GM21381 (cell line): ENCODE results near the gene PLSCR4.

ENCODE experiments used
- ATAC-seq: cut with Tn5 transposase; IDR thresholded peaks from one replicate; pipeline ENCODE4 v1.9.1; 2021; ENCODE audit warnings: mild to moderate bottlenecking, moderate library complexity; ENCODE audit not compliant: unreplicated experiment

The PLSCR4 gene

DNA sequence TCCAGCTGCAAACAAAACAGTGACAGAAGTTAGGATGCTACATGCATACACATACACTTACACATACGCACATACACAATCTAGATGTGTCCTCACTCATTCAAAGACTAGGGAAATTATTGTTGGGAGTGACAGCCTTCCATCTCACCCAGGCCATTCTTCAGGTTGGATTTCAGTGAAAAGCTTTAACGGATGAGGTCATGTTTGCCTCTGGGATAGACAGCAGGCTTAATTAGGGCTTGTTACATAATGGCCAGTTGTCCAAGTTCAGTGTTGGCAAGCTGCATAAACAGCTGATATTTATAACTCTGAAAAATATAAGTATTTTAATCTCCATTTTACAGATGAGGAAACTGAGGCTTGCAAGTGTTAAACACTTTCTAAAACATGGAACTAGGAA, 54.1 kb downstream of the PLSCR4 start:
- no peak for ATAC-seq

DNA sequence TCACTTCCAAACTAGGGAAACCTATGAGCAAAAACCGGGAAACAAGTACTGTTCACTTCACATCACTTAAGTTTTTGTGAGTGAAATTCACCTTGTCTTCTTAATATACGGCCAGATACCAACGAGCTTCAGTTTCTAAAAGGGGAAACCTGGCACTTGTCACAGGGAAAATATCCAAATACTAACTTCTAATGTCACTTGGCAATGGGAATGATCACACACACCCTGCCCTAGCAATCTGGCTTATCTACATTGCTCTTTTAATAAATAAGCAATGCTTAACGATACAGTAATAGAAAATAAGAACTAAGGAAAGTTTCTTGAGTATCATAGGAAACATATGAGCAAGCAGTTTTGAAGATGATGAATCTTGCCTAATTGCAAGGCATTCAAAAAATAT, 55.3 kb downstream of the PLSCR4 start:
- ATAC-seq: no peak

GRCh38 chr3:146195030-146195429, 55.9 kb downstream of the PLSCR4 start:
- ATAC-seq: no peak

DNA sequence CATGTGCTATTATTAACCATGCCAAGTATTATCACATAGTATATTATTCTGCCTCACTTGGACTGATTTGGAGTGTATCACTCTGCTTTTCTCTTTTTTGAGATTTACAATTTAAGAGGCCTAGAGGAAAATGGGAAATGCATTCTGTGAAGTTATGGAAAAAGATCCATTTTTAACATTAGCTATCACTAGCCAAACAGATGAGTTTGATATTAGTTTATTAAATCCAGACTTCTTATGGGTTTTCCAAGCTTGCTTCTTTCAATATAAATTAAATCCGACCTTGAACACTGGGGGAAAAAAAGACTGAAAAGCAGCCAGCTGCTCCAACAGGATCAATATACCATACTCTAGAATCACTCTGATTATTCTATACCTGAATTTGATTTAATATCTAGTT, 59.9 kb downstream of the PLSCR4 start:
- no peak for ATAC-seq

DNA sequence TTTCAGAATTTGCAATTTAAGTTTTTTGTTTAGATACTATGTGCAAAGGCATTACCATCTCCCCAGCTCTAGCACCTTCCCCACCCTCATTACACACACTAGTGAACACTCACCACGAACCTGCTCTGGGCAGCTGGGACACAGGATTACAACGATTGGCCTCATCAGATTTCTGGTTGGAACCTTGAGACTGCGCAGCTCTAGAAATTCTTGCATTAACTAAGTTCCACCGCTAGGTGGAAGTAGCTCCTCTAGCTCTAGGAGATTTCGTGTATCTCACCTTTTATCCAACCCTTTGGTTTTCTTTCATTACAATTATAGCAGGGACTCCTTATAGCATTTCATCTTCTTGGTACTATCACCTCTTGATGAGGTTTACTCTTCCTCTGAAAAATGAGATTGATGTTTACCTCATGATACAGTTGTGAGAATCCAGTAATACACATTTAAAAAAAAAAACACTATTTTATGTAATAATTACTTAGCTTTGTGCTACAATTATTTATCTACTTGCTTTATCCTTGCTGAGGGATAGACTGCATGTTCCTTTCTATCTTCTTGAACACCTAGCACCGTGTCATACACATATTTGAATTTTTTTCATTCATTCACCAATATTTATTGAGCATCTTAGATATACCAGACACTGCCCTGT, 61.3 kb downstream of the PLSCR4 start:
- ATAC-seq: peak; percentile 96

GRCh38 chr3:146187334-146187950, 63.5 kb downstream of the PLSCR4 start:
- ATAC-seq: no peak

GRCh38 chr3:146184241-146185015, 66.5 kb downstream of the PLSCR4 start:
- no peak for ATAC-seq

DNA sequence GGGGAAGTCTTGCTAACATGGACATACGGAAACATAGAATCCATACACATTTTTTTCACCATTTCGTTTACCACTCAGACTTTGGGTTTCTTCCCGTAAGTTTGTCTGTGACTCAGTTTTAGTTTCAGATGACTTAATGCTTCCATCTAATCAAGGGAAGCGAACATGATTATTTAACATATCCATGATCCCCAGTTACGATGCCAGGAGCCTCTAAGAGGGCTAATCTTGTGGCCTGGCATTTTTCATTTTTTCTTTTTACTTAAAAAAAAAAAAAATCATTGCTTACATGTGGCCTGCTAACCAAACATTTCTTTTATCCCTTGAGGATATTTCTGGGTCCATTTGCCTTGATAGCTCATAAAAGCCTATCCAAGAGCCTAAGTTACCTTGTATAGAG, 69.7 kb downstream of the PLSCR4 start:
- no peak for ATAC-seq

DNA sequence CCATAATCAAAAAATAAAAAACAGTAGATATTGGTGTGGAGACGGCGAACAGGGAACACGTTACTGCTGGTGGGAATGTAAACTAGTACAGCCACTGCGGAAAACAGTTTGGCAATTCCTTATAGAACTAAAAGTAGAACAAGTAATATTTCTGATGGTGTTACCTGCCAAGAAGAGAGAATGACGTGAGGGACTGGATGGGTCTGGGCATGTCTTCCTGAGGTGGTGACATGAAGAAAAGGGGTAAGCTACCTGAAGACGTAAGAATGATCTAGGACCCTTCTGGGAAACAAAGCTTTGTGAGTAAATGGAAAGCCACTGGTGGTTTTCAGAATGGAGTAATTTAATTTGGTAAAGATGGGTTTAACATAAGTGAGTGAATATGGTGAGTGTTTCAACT, 70.5 kb downstream of the PLSCR4 start:
- no peak for ATAC-seq

- ATAC-seq: no peak
Observed at GRCh38 chr3:146178006-146178689, 72.8 kb downstream of the PLSCR4 start.

- no peak for ATAC-seq
Observed at GRCh38 chr3:146177519-146177918, 73.4 kb downstream of the PLSCR4 start.

GRCh38 chr3:146177072-146177471, 73.8 kb downstream of the PLSCR4 start:
- no peak for ATAC-seq

DNA sequence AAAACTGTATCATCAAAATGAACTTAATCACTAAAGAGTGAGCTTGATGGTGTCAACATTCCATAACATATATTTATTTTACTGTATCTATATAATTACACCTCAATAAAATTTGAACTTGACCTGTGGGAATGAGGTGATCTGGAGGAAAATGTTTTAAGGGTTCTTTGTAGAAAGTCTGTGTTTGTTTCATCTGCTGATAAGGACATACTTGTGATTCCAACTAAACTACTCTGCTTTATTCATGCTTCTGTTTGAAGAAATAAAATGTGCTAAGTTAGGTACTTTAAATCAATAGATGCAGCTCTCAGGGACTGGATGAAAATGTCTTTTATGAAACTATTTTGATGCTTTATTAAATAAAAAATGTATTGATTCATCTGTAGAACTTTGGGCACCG, 78.3 kb downstream of the PLSCR4 start:
- no peak for ATAC-seq

DNA sequence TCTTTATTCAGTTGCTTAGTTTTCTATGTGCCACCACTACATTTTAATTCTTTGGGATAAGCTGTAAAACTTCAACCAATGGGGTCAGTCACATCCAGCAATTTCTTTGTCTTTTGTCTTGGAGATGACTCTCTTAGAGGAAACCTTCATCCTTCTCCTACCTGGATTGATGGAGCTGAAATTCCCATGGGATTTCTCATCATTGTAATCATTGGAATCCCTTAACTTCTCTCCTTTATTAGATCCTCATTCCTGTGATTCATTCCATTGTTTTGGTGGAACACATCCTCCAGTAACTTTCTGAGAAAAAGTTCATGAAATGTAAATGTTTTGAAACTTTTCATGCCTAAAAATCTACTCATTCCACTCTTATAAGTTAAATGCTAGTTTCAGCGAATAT, 80.3 kb downstream of the PLSCR4 start:
- ATAC-seq: no peak

GRCh38 chr3:146169891-146170290, 81.0 kb downstream of the PLSCR4 start:
- no peak for ATAC-seq

- ATAC-seq: no peak
Observed at GRCh38 chr3:146166826-146167225, 84.1 kb downstream of the PLSCR4 start.

DNA sequence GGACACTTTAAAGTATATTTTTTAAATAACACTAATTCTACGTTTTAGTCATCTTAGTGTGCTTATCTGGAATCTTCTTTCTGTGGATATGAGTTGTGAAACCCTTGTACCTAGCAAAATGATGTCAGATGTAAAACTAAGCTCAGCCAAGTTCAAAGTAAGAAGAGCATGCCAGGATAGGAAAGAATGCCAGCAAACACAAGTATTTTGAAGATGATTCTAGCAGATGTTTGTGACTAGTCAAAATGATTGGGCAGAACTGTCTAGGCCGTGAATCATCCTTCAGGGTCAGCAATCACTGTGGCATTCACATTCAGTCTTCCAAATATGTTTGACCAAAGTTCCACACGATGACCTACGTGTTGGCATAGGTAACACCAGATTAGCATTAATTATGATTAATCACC, 84.5 kb downstream of the PLSCR4 start:
- ATAC-seq: no peak

DNA sequence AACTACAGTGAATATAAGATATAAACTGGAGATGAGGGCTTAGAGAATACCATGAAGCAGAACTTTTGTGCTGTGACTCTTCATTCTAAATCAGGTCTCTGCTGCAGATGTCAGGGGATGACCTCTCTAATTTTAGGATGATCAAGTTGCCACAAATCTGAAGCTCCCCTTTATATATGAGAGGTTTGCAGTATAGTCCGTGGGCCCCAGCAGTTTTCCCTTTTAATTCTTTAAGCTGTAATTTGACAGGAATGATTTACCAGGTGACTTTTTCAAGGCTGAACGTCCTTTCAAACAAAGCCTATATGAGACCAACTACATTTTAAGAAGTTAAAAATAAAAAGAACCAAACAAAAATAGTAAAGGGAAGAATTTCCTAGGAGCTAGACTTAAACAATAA, 85.0 kb downstream of the PLSCR4 start:
- ATAC-seq: no peak

- no peak for ATAC-seq
Observed at GRCh38 chr3:146164971-146165769, 85.7 kb downstream of the PLSCR4 start.

- no peak for ATAC-seq
Observed at GRCh38 chr3:146164506-146164905, 86.4 kb downstream of the PLSCR4 start.

GRCh38 chr3:146164071-146164470, 86.8 kb downstream of the PLSCR4 start:
- no peak for ATAC-seq
